ENCODE measurements around the gene CDK14.

The CDK14 gene

GRCh38 chr7:91233212-91233611 lies 637.1 kb downstream of the CDK14 start:
- no peak for TF ChIP-seq CTCF (conservative IDR thresholded peaks at IDR 0.05; ENCODE audit: low read length)
- TF ChIP-seq EZH2phosphoT487 (IDR thresholded peaks at IDR 0.05; ENCODE audit: borderline replicate concordance): no peak
- H3F3A ChIP-seq (ENCODE audit: low read depth): no peaks in the 10 kb centered on the region
- no peaks in the 10 kb centered on the region for H3K79me2 ChIP-seq (ENCODE audit: insufficient read depth, low read length)
- H3K9me3 ChIP-seq (ENCODE audit: insufficient read depth, low read depth, low read length): no peaks in the 10 kb centered on the region
- no peaks in the 10 kb centered on the region for H3K4me1 ChIP-seq (ENCODE audit: insufficient read depth, low read length, poor library complexity, severe bottlenecking)
- H3K4me2 ChIP-seq (ENCODE audit: low read depth, low read length, poor library complexity, severe bottlenecking): no peak overlapping the region
- no peak overlapping the region for H2AFZ ChIP-seq (ENCODE audit: low read length)
- no peaks in the 10 kb centered on the region for H3K36me3 ChIP-seq (ENCODE audit: insufficient read depth, low read length)
- no peaks in the 10 kb centered on the region for H3K27me3 ChIP-seq (ENCODE audit: insufficient read depth, low read length, poor library complexity, severe bottlenecking)
- H3K9me2 ChIP-seq (replicated peaks; ENCODE audit: low read depth, low read length): no peaks in the 10 kb centered on the region
- H4K20me1 ChIP-seq (ENCODE audit: insufficient read depth, low read length, poor library complexity, severe bottlenecking): no peaks in the 10 kb centered on the region
- H3K4me3 ChIP-seq (ENCODE audit: low read length, poor library complexity, severe bottlenecking): no peak overlapping the region
- no peak overlapping the region for H3K9ac ChIP-seq (ENCODE audit: low read depth, low read length, poor library complexity, severe bottlenecking)

- Histone ChIP-seq H3K9me3 (ENCODE audit: insufficient read depth, low read depth, low read length) (no peaks in the 10 kb centered on the region), H3K4me2 (ENCODE audit: low read depth, low read length, poor library complexity, severe bottlenecking) (no peak overlapping the region), H3K4me3 (ENCODE audit: low read length, poor library complexity, severe bottlenecking) (no peak overlapping the region), H2AFZ (ENCODE audit: low read length) (no peak overlapping the region), H3K36me3 (ENCODE audit: insufficient read depth, low read length) (no peaks in the 10 kb centered on the region), H3K9ac (ENCODE audit: low read depth, low read length, poor library complexity, severe bottlenecking) (no peak overlapping the region), H3K79me2 (ENCODE audit: insufficient read depth, low read length) (no peaks in the 10 kb centered on the region), H3K9me2 (replicated peaks; ENCODE audit: low read depth, low read length) (no peaks in the 10 kb centered on the region), H4K20me1 (ENCODE audit: insufficient read depth, low read length, poor library complexity, severe bottlenecking) (no peaks in the 10 kb centered on the region), H3K27me3 (ENCODE audit: insufficient read depth, low read length, poor library complexity, severe bottlenecking) (no peaks in the 10 kb centered on the region), H3K4me1 (ENCODE audit: insufficient read depth, low read length, poor library complexity, severe bottlenecking) (no peaks in the 10 kb centered on the region), H3F3A (ENCODE audit: low read depth) (no peaks in the 10 kb centered on the region)
- TF ChIP-seq CTCF (conservative IDR thresholded peaks at IDR 0.05; ENCODE audit: low read length) (no peak), EZH2phosphoT487 (IDR thresholded peaks at IDR 0.05; ENCODE audit: borderline replicate concordance) (no peak)
These were observed 639.2 kb downstream of the CDK14 start for GRCh38 chr7:91235211-91235832.

- no peaks in the 10 kb centered on the region for H4K20me1 ChIP-seq (ENCODE audit: insufficient read depth, low read length, poor library complexity, severe bottlenecking)
- no peak overlapping the region for H3K4me3 ChIP-seq (ENCODE audit: low read length, poor library complexity, severe bottlenecking)
- H3K9me3 ChIP-seq (ENCODE audit: insufficient read depth, low read depth, low read length): no peaks in the 10 kb centered on the region
- no peak overlapping the region for H3K9ac ChIP-seq (ENCODE audit: low read depth, low read length, poor library complexity, severe bottlenecking)
- H3K27me3 ChIP-seq (ENCODE audit: insufficient read depth, low read length, poor library complexity, severe bottlenecking): no peaks in the 10 kb centered on the region
- H3K79me2 ChIP-seq (ENCODE audit: insufficient read depth, low read length): no peaks in the 10 kb centered on the region
- H3K4me2 ChIP-seq (ENCODE audit: low read depth, low read length, poor library complexity, severe bottlenecking): no peak overlapping the region
- H2AFZ ChIP-seq (ENCODE audit: low read length): no peak overlapping the region
- no peaks in the 10 kb centered on the region for H3K36me3 ChIP-seq (ENCODE audit: insufficient read depth, low read length)
- no peaks in the 10 kb centered on the region for H3K9me2 ChIP-seq (replicated peaks; ENCODE audit: low read depth, low read length)
- TF ChIP-seq EZH2phosphoT487 (IDR thresholded peaks at IDR 0.05; ENCODE audit: borderline replicate concordance) (no peak), CTCF (conservative IDR thresholded peaks at IDR 0.05; ENCODE audit: low read length) (no peak)
- H3K4me1 ChIP-seq (ENCODE audit: insufficient read depth, low read length, poor library complexity, severe bottlenecking): no peaks in the 10 kb centered on the region
- no peaks in the 10 kb centered on the region for H3F3A ChIP-seq (ENCODE audit: low read depth)
These were observed 643.1 kb downstream of the CDK14 start for GRCh38 chr7:91239171-91239604.

Data from Loucy (cell line).